OCI-LY1 (cell line): Measurements from ENCODE around the gene ITSN1.

ENCODE experiments used
- H2AFZ ChIP-seq: fragments of 200-600 bp; sonication (generic), shearing (Covaris generic); 2 replicates; pipeline ENCODE4 v1.6.0; 2014; ENCODE audit warnings: antibody characterized with exemption, mild to moderate bottlenecking, low read length
- H3F3A ChIP-seq: fragments of 200-600 bp; sonication (generic), shearing (Covaris generic); 2 replicates; pipeline ENCODE4 v1.6.0; 2014; ENCODE audit warnings: mild to moderate bottlenecking, antibody characterized with exemption, low read length, moderate library complexity; ENCODE audit not compliant: insufficient read depth
- H3K27ac ChIP-seq: fragments of 200-600 bp; sonication (generic); 2 replicates; pipeline ENCODE4 v1.5.1; 2014; ENCODE audit warnings: low read length, mixed run types, mild to moderate bottlenecking, low read depth; ENCODE audit not compliant: poor library complexity, severe bottlenecking
- H3K27me3 ChIP-seq: fragments of 200-600 bp; sonication (generic); 2 replicates; pipeline ENCODE4 v1.6.0; 2014; ENCODE audit warnings: antibody characterized with exemption, mild to moderate bottlenecking, low read length, moderate library complexity; ENCODE audit not compliant: insufficient read depth
- H3K36me3 ChIP-seq: fragments of 200-600 bp; sonication (generic); 2 replicates; pipeline ENCODE4 v1.6.1; 2014; ENCODE audit warnings: mild to moderate bottlenecking, antibody characterized with exemption, low read length, moderate library complexity, mixed read lengths; ENCODE audit not compliant: insufficient read depth
- H3K4me1 ChIP-seq: fragments of 200-600 bp; sonication (generic); 2 replicates; pipeline ENCODE4 v1.5.1; 2014; ENCODE audit warnings: mild to moderate bottlenecking, low read length, moderate library complexity; ENCODE audit not compliant: insufficient read depth, severe bottlenecking
- H3K4me2 ChIP-seq: fragments of 200-600 bp; sonication (generic), shearing (Covaris generic); 2 replicates; pipeline ENCODE4 v1.6.1; 2014; ENCODE audit warnings: low read length
- H3K4me3 ChIP-seq: fragments of 200-600 bp; sonication (generic); 2 replicates; pipeline ENCODE4 v1.5.1; 2014; ENCODE audit warnings: low read length, low read depth, mild to moderate bottlenecking, mixed read lengths; ENCODE audit not compliant: poor library complexity, severe bottlenecking
- H3K79me2 ChIP-seq: fragments of 200-600 bp; shearing (Covaris generic); 2 replicates; pipeline ENCODE4 v1.6.1; 2016; ENCODE audit warnings: mixed run types, low read length, mixed read lengths; ENCODE audit not compliant: insufficient read depth
- H3K9ac ChIP-seq: fragments of 200-600 bp; sonication (generic), shearing (Covaris generic); 2 replicates; pipeline ENCODE4 v1.6.1; 2014; ENCODE audit warnings: mild to moderate bottlenecking, low read length, mixed read lengths
- H3K9me2 ChIP-seq: fragments of 200-600 bp; sonication (generic), shearing (Covaris generic); 2 replicates; pipeline ENCODE4 v1.6.1; 2014; ENCODE audit warnings: low read depth, mild to moderate bottlenecking, low read length, mixed read lengths
- H3K9me3 ChIP-seq: fragments of 200-600 bp; shearing (Covaris generic); 2 replicates; pipeline ENCODE4 v1.6.1; 2014; ENCODE audit warnings: low read length, mixed read lengths
- H4K20me1 ChIP-seq: fragments of 200-600 bp; sonication (generic), shearing (Covaris generic); 2 replicates; pipeline ENCODE4 v1.6.0; 2016; ENCODE audit warnings: mild to moderate bottlenecking, low read length; ENCODE audit not compliant: insufficient read depth
- EZH2 ChIP-seq: fragments of 200-600 bp; sonication (generic), shearing (Covaris generic); IDR thresholded peaks from 2 replicates; pipeline ENCODE4 v1.8.0; 2017; ENCODE audit warnings: borderline replicate concordance, mixed run types, mild to moderate bottlenecking, antibody characterized with exemption, low read length, moderate library complexity, mixed read lengths
- TF ChIP-seq, protein P1 (sequence below): fragments of 200-600 bp; sonication (generic), shearing (Covaris generic); IDR thresholded peaks from 2 replicates; pipeline ENCODE4 v1.5.1; 2017; ENCODE audit warnings: mild to moderate bottlenecking, antibody characterized with exemption, low read length, moderate library complexity, mixed read lengths

The ITSN1 gene

DNA sequence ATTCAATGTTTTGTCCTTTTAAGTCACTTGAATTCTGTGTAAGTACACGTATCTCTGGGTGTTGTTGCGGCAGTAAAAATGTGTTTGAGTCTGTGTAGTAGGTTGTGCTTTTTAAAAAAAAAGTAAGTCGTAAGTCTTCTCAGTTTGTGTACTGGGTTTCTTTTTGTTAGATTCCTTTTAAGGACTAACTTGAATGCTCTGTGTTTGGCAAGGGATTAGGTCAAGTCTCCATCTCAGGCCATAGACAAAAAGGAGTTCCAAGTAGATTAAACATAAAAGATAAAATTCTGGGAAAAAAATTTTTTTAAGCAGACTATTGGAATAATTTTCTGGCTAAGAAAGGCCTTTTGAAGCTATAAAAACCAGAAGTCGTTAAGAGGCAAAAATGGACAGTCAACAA is 160.2 kb downstream of the ITSN1 start:
- Histone ChIP-seq H4K20me1 (no peaks in the 10 kb centered on the region), H2AFZ (no peak overlapping the region), H3K9me2 (no peaks in the 10 kb centered on the region), H3K9ac (no peak overlapping the region), H3K4me2 (no peak overlapping the region), H3K9me3 (no peaks in the 10 kb centered on the region), H3K4me1 (no peaks in the 10 kb centered on the region), H3K79me2 (no peaks in the 10 kb centered on the region), H3F3A (no peaks in the 10 kb centered on the region), H3K27ac (no peak overlapping the region), H3K36me3 (no peaks in the 10 kb centered on the region), H3K4me3 (no peak overlapping the region), H3K27me3 (no peaks in the 10 kb centered on the region)
- no peak for TF ChIP-seq EZH2
- TF ChIP-seq, protein P1, sequence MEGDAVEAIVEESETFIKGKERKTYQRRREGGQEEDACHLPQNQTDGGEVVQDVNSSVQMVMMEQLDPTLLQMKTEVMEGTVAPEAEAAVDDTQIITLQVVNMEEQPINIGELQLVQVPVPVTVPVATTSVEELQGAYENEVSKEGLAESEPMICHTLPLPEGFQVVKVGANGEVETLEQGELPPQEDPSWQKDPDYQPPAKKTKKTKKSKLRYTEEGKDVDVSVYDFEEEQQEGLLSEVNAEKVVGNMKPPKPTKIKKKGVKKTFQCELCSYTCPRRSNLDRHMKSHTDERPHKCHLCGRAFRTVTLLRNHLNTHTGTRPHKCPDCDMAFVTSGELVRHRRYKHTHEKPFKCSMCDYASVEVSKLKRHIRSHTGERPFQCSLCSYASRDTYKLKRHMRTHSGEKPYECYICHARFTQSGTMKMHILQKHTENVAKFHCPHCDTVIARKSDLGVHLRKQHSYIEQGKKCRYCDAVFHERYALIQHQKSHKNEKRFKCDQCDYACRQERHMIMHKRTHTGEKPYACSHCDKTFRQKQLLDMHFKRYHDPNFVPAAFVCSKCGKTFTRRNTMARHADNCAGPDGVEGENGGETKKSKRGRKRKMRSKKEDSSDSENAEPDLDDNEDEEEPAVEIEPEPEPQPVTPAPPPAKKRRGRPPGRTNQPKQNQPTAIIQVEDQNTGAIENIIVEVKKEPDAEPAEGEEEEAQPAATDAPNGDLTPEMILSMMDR, result no peak

DNA sequence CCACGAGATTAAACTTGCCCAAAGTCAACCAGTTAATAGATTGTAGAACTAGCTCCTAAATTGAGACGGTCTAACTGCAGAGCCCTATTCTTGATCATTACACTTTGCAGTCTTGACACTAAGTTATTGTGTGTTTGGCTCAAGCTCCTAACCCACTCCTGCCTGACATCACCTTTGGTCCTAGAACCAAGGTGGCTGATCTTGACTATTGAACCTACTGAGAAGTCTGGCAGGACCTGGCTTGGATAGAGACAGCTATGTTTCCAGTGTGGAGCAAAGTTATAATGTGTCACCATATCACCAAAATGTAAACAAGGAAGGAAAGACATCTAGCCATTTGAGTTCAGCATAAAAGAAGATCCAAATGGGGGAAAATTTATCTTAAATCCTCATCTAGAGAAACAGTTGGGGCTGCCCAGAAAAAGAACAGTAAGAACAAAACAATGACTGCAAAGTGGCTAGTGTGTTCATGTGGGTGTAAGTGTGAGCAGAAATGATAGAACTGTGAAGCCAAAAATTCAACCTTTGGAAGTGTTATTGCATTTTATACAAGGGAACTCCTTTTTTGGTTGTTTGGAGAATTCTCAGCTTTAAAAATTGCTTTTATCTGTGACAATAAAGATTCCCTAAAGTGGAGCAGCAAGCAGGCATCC is 166.5 kb downstream of the ITSN1 start:
- TF ChIP-seq, protein P1, result no peak
- TF ChIP-seq EZH2, result no peak
- H4K20me1 ChIP-seq, result no peaks in the 10 kb centered on the region
- H3K9ac ChIP-seq, result no peak overlapping the region
- H3K4me1 ChIP-seq, result no peaks in the 10 kb centered on the region
- no peaks in the 10 kb centered on the region for H3K36me3 ChIP-seq
- H2AFZ ChIP-seq, result no peak overlapping the region
- no peak overlapping the region for H3K4me3 ChIP-seq
- H3K79me2 ChIP-seq, result no peaks in the 10 kb centered on the region
- no peaks in the 10 kb centered on the region for H3K9me2 ChIP-seq
- no peak overlapping the region for H3K4me2 ChIP-seq
- H3K27me3 ChIP-seq, result no peaks in the 10 kb centered on the region
- no peak overlapping the region for H3K27ac ChIP-seq
- H3K9me3 ChIP-seq, result no peaks in the 10 kb centered on the region
- H3F3A ChIP-seq, result no peaks in the 10 kb centered on the region

DNA sequence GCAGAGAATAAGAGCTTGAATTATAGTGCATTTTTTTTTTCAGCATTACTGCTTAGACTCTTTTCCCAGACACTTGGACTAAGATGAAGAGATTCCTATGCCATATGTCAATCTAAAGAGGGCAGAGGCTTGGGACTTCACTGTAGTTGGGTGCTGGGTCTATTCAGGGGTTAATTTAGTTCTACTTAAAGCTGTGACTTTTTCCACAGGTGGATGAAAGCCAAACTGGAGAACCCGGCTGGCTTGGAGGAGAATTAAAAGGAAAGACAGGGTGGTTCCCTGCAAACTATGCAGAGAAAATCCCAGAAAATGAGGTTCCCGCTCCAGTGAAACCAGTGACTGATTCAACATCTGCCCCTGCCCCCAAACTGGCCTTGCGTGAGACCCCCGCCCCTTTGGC is 168.5 kb downstream of the ITSN1 start:
- no peaks in the 10 kb centered on the region for H3F3A ChIP-seq
- H2AFZ ChIP-seq, result no peak overlapping the region
- no peak overlapping the region for H3K9ac ChIP-seq
- H3K4me2 ChIP-seq, result no peak overlapping the region
- no peaks in the 10 kb centered on the region for H3K27me3 ChIP-seq
- H3K4me3 ChIP-seq, result no peak overlapping the region
- TF ChIP-seq EZH2, result no peak
- TF ChIP-seq, protein P1, result no peak
- H3K79me2 ChIP-seq, result no peaks in the 10 kb centered on the region
- no peaks in the 10 kb centered on the region for H3K9me3 ChIP-seq
- no peaks in the 10 kb centered on the region for H3K4me1 ChIP-seq
- H3K27ac ChIP-seq, result no peak overlapping the region
- no peaks in the 10 kb centered on the region for H4K20me1 ChIP-seq
- H3K9me2 ChIP-seq, result no peaks in the 10 kb centered on the region
- no peaks in the 10 kb centered on the region for H3K36me3 ChIP-seq
